Measurements from ENCODE around the gene MRPS18A. TPM values are rescaled to one million over a fixed set of nuclear protein-coding genes. Genes with fewer than 3 reads are reported as not detected.

The MRPS18A gene
- total and polyA plus RNA-seq, 2 of the 13 experiments (the other 11 are each of a cell fraction or from before 2014, with no cell fraction given), result 87.8 to 89.1 TPM

- Histone ChIP-seq H3K27me3 (ENCODE audit: control insufficient read depth in 1 of 2, insufficient read depth in 2 of 2, low read length in 2 of 2) (no peaks in the 10 kb centered on the region), H3K79me2 (ENCODE audit: insufficient read depth, low read length) (peaks cover 56% of the 10 kb centered on the region), H3K4me2 (ENCODE audit: low read depth, low read length) (no peak overlapping the region), H3K4me1 (ENCODE audit: insufficient read depth, low read length) (peaks cover 36% of the 10 kb centered on the region), H3K9ac (ENCODE audit: insufficient read depth, low read depth, low read length) (no peak overlapping the region), H4K20me1 (ENCODE audit: insufficient read depth, low read length) (peaks cover 4% of the 10 kb centered on the region; the same call in 1 of the 2 replicates), H3K4me3 (replicated peaks in 1 of 3; ENCODE audit: insufficient read depth in 1 of 3, low read depth in 2 of 3, low read length in 3 of 3) (no peak overlapping the region), H2AFZ (ENCODE audit: low read length) (no peak overlapping the region), H3K36me3 (replicated peaks in 1 of 2; ENCODE audit: control insufficient read depth in 1 of 2, insufficient read depth in 2 of 2, low read length in 2 of 2) (peaks cover 53 to 84% of the 10 kb centered on the region in 2 experiments), H3K27ac (ENCODE audit: extremely low read length, insufficient read depth, low read length) (no peak overlapping the region), H3K9me3 (ENCODE audit: low read length) (no peaks in the 10 kb centered on the region)
- no peak for FAIRE-seq
- no TSS peak for BruUV-seq (replicated peaks)
- CTCF ChIA-PET (ENCODE audit: low intra/inter-chr PET ratio, low total read pairs), result no interaction called here
- in situ Hi-C loops (cut with HindIII; ENCODE audit: extremely low pct_ligation_motif_present, low pct_unique_long_range_greater_than_20kb), result no loop called here
- no peak for DNase-seq (ENCODE audit: low spot score)
- intact Hi-C loops (cut with micrococcal nuclease; ENCODE audit: unreplicated experiment), result no loop called here
- WGBS (ENCODE audit: low lambda C conversion rate), result 98% methylated on average over 5 of the region's 5 CpGs
- ATAC-seq, result no peak
- POLR2A ChIA-PET, result no interaction called here
- TF ChIP-seq ZNF510 (CRISPR knock-in tag; IDR thresholded peaks at IDR 0.05; ENCODE audit: low read depth) (no peak), ZNF609 (CRISPR knock-in tag; IDR thresholded peaks at IDR 0.05; ENCODE audit: borderline replicate concordance) (no peak), TAF1 (CRISPR knock-in tag; IDR thresholded peaks at IDR 0.05) (no peak), ZSCAN30 (CRISPR knock-in tag; IDR thresholded peaks at IDR 0.05) (no peak), JDP2 (CRISPR knock-in tag; IDR thresholded peaks at IDR 0.05; ENCODE audit: borderline replicate concordance) (no peak), PAF1 (CRISPR knock-in tag; IDR thresholded peaks at IDR 0.05) (no peak), CREM (IDR thresholded peaks at IDR 0.05) (no peak), CREM (CRISPR knock-in tag; IDR thresholded peaks at IDR 0.05) (no peak), ZNF446 (CRISPR knock-in tag; IDR thresholded peaks at IDR 0.05) (no peak), ZNF646 (CRISPR knock-in tag; IDR thresholded peaks at IDR 0.05) (no peak), ZNF205 (CRISPR knock-in tag; IDR thresholded peaks at IDR 0.05) (no peak)
Observed at GRCh38 chr6:43681303-43681702, 6.3 kb downstream of the MRPS18A start.

Data from HepG2 (cell line).